HCT116 (cell line): Measurements from ENCODE around the gene NDC80. TPM values are rescaled to one million over a fixed set of nuclear protein-coding genes. Genes with fewer than 3 reads are reported as not detected.

Source experiments
- ATAC-seq: fragments of 200-7000 bp; cut with Tn5 transposase; 2 replicates; pipeline ENCODE4 v1.9.1; 2020; ENCODE audit warnings: mild to moderate bottlenecking, moderate library complexity
- BruUV-seq: library from RNA; stranded (reverse); fragments of 400-500 nt; replicated peaks from 2 replicates; lab custom pipeline; 2021; lab: Mats Ljungman, UMichigan
- CTCF ChIA-PET: fragments of 300-600 bp; sonication (Branson Sonifier 250); formaldehyde crosslinking; loops from one replicate; lab custom pipeline; 2021; ENCODE audit warnings: antibody characterized with exemption; lab: Charles Lee
- POLR2A ChIA-PET: fragments of 300-600, 350-600 bp; sonication (Branson Sonifier 250); formaldehyde crosslinking; loops from one replicate; lab custom pipeline; 2021; ENCODE audit warnings: antibody characterized with exemption; lab: Charles Lee
- RAD21 ChIA-PET, 2 experiments: fragments of 300-600 bp; sonication (Branson Sonifier 250); formaldehyde crosslinking; loops; one replicate each; lab custom pipeline; 2023; ENCODE audit warnings: low total read pairs in 2 of 2; ENCODE audit not compliant: uncharacterized antibody in 2 of 2, unreplicated experiment in 2 of 2, low non-redundant PET in 1 of 2; lab: Charles Lee
- DNase-seq: peaks from one replicate; pipeline ENCODE4 v3.0.0-alpha.2; 2010; ENCODE audit warnings: low read depth, low spot score
- H2AFZ ChIP-seq: fragments of 200-600 bp; shearing (Covaris generic), sonication (generic); 2 replicates; pipeline ENCODE4 v1.6.1; 2017; ENCODE audit warnings: low read depth, mixed run types, mixed read lengths, antibody characterized with exemption, low read length; ENCODE audit not compliant: poor library complexity, severe bottlenecking
- H3K27ac ChIP-seq: 2 replicates; pipeline ENCODE4 v1.5.1; 2012; ENCODE audit warnings: low read depth, low read length
- H3K27me3 ChIP-seq: fragments of 200-600 bp; sonication (generic); 2 replicates; pipeline ENCODE4 v1.6.1; 2016; ENCODE audit warnings: mixed run types, low read length, mixed read lengths; ENCODE audit not compliant: insufficient read depth
- H3K36me3 ChIP-seq, 2 experiments: fragments of 200-500 bp in 1 of 2; fragments of 200-600 bp in 1 of 2; sonication (Bioruptor generic) in 1 of 2; sonication (generic) in 1 of 2; 2 replicates each; pipeline versions ENCODE4 v1.5.1 to v1.6.1; 2014 to 2016; ENCODE audit warnings: low read length in 2 of 2, inconsistent platforms in 1 of 2, mixed read lengths in 1 of 2, mixed run types in 1 of 2; ENCODE audit not compliant: insufficient read depth in 2 of 2, control insufficient read depth in 1 of 2
- H3K4me1 ChIP-seq, 2 experiments: fragments of 200-600 bp in 1 of 2; sonication (generic) in 1 of 2; 2 replicates each; pipeline versions ENCODE4 v1.5.1 to v1.6.1; 2012 to 2017; ENCODE audit warnings: low read length in 2 of 2, inconsistent platforms in 1 of 2, mild to moderate bottlenecking in 1 of 2, mixed read lengths in 1 of 2, mixed run types in 1 of 2, moderate library complexity in 1 of 2; ENCODE audit not compliant: insufficient read depth in 2 of 2, control insufficient read depth in 1 of 2
- H3K4me2 ChIP-seq: fragments of 200-600 bp; sonication (generic); 2 replicates; pipeline ENCODE4 v1.6.1; 2017; ENCODE audit warnings: mixed run types, low read length, mixed read lengths
- H3K4me3 ChIP-seq, 2 experiments: fragments of 200-600 bp in 1 of 2; sonication (generic) in 1 of 2; replicated peaks in 1 of 2; 2 replicates each; pipeline ENCODE4 v1.5.1; 2011 to 2016; ENCODE audit warnings: low read length in 2 of 2, control low read depth in 1 of 2, low read depth in 1 of 2, mild to moderate bottlenecking in 1 of 2, mixed read lengths in 1 of 2, mixed run types in 1 of 2
- H3K79me2 ChIP-seq: fragments of 200-600 bp; sonication (generic); 2 replicates; pipeline ENCODE4 v1.6.1; 2017; ENCODE audit warnings: mild to moderate bottlenecking, mixed run types, low read length, moderate library complexity, mixed read lengths; ENCODE audit not compliant: insufficient read depth
- H3K9ac ChIP-seq: fragments of 200-600 bp; sonication (generic); 2 replicates; pipeline ENCODE4 v1.6.1; 2016; ENCODE audit warnings: low read length, mixed read lengths
- H3K9me2 ChIP-seq: fragments of 200-600 bp; sonication (generic), shearing (Covaris generic); 2 replicates; pipeline ENCODE4 v1.6.1; 2017; ENCODE audit warnings: mixed run types, mild to moderate bottlenecking, moderate library complexity; ENCODE audit not compliant: insufficient read depth
- H3K9me3 ChIP-seq, 2 experiments: fragments of 200-500 bp in 1 of 2; fragments of 200-600 bp in 1 of 2; sonication (Bioruptor generic) in 1 of 2; sonication (generic) in 1 of 2; 2 replicates each; pipeline ENCODE4 v1.6.1; 2014 to 2017; ENCODE audit warnings: low read length in 2 of 2, mixed read lengths in 2 of 2, inconsistent platforms in 1 of 2, low read depth in 1 of 2, mild to moderate bottlenecking in 1 of 2, mixed run types in 1 of 2, moderate library complexity in 1 of 2; ENCODE audit not compliant: control insufficient read depth in 1 of 2, insufficient read depth in 1 of 2
- H4K20me1 ChIP-seq: fragments of 200-600 bp; sonication (generic), shearing (Covaris generic); 2 replicates; pipeline ENCODE4 v1.6.1; 2017; ENCODE audit warnings: mixed run types, mild to moderate bottlenecking, moderate library complexity; ENCODE audit not compliant: insufficient read depth
- CBX3 ChIP-seq: IDR thresholded peaks from 2 replicates; pipeline ENCODE4 v1.6.1; 2012; ENCODE audit warnings: low read depth
- CTCF ChIP-seq, 3 experiments: fragments of 200-600 bp in 1 of 3; sonication (generic) in 1 of 3; IDR thresholded peaks in 2 of 3; conservative IDR thresholded peaks in 1 of 3; 2 replicates each; pipeline ENCODE4 v1.5.1; 2012 to 2017; ENCODE audit warnings: low read depth in 2 of 3, low read length in 2 of 3, antibody characterized with exemption in 1 of 3, borderline replicate concordance in 1 of 3, control low read depth in 1 of 3, mild to moderate bottlenecking in 1 of 3, mixed read lengths in 1 of 3, mixed run types in 1 of 3, moderate library complexity in 1 of 3; ENCODE audit not compliant: insufficient read depth in 1 of 3
- MAX ChIP-seq: IDR thresholded peaks from 2 replicates; pipeline ENCODE4 v1.6.1; 2012
- RAD21 ChIP-seq: IDR thresholded peaks from 2 replicates; pipeline ENCODE4 v1.6.1; 2012; ENCODE audit warnings: low read depth, mild to moderate bottlenecking
- SRF ChIP-seq: IDR thresholded peaks from 2 replicates; pipeline ENCODE4 v1.6.1; 2012; ENCODE audit warnings: low read depth
- ZFX ChIP-seq: fragments of 450-650 bp; IDR thresholded peaks from 2 replicates; pipeline ENCODE4 v1.6.1; 2017
- intact Hi-C: fragments of 100-400 bp; cut with micrococcal nuclease; formaldehyde crosslinking; loops from 2 replicates; pipeline ENCODE4 v1.10.0; 2022
- total RNA-seq: library from RNA; stranded (reverse); gene quantifications from one replicate; pipeline ENCODE4 v1.2.1, GENCODE V29; 2021; ENCODE audit not compliant: unreplicated experiment

NDC80 gene
- total RNA-seq, 1 experiment from 2014 or later, result 46.0 TPM

DNA sequence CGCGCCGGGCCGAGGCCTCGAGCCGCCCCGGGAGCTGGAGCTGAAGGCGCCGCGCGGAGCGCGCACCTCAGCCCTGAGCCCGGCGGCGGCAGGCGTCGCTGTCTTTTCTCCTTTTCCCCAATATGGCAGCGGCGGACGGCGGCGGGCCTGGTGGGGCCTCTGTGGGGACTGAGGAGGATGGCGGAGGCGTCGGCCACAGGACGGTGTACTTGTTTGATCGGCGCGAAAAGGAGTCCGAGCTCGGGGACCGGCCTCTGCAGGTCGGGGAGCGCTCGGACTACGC, 84.5 kb downstream of the NDC80 start:
- RAD21 ChIA-PET, result no interaction called here
- Histone ChIP-seq H2AFZ (no peak overlapping the region), H3K27me3 (no peaks in the 10 kb centered on the region), H3K9ac (peak overlapping the region; percentile 90), H3K36me3 (no peaks in the 10 kb centered on the region), H3K4me1 (peaks cover 30 to 42% of the 10 kb centered on the region in 2 experiments), H3K4me2 (peak overlapping the region; percentile 83), H3K79me2 (peaks cover 52% of the 10 kb centered on the region), H3K4me3 (peak overlapping the region; percentile 89 to 93), H3K9me3 (no peaks in the 10 kb centered on the region), H4K20me1 (peaks cover 17% of the 10 kb centered on the region; the same call in 1 of the 2 replicates), H3K9me2 (no peaks in the 10 kb centered on the region), H3K27ac (peak overlapping the region; percentile 93)
- CTCF ChIA-PET, result no interaction called here
- DNase-seq (peak; percentile 13), ATAC-seq (peak; percentile 46)
- no TSS peak for BruUV-seq
- TF ChIP-seq MAX (no peak), RAD21 (no peak), ZFX (peak; percentile 95)
- intact Hi-C loops, result loop anchor here (5.0 kb wide), 1 partner anchor 84 kb away; the partner anchor contains the start of genes METTL4 and NDC80
- POLR2A ChIA-PET, result interaction anchor here (1.0 to 1.1 kb wide), 2 partner anchors 13 to 49 kb away, joined by 3 to 4 read pairs; no protein-coding TSS in a partner anchor

DNA sequence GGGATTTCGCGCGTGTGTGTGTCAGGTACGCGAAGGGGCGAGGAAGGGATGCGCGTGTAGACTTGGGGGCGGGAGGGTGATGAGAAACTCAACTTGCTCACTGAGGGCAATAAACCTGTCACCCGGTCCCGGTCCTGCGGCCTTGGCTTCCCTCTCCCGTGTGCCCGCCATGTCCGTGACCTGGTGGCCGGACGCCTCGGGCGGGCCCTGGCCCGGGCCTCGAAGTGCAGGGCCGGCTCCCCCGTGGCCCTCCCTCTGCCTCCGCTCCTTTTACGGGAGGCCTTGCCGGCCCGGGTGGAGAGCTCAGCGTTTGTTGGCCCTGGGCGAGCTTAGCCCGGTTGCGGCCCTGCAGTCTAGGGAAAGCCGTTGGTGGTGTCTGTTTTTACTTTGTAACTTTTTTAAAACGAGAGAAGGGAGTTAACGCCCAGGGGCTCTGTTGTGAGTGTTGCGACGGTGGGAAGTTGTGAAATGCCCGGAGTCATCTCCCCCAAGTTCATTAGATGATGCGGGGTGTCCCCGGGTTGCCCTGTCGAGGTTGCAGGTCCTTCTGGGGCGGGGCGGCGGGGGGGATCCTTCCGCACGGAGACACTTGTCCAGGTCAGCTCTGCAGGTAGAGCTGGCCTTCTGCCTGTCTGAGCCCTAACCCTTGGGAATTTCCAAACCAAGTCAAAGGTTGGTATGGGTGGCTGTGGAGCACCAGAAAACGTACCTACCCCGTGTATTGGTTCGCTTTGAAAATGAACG, 85.1 kb downstream of the NDC80 start:
- intact Hi-C loops, result loop anchor here (5.0 kb wide), 1 partner anchor 84 kb away; the partner anchor contains the start of genes METTL4 and NDC80

More for the DNA sequence above, 85.1 kb downstream of the NDC80 start:
- Histone ChIP-seq H3K4me2 (peak overlapping the region; percentile 83), H4K20me1 (peaks cover 17% of the 10 kb centered on the region; the same call in 1 of the 2 replicates), H3K9me3 (no peaks in the 10 kb centered on the region), H3K4me1 (peaks cover 30 to 42% of the 10 kb centered on the region in 2 experiments), H3K79me2 (peaks cover 57% of the 10 kb centered on the region), H3K27me3 (no peaks in the 10 kb centered on the region), H3K36me3 (no peaks in the 10 kb centered on the region), H3K27ac (peak overlapping the region; percentile 93), H3K9me2 (no peaks in the 10 kb centered on the region), H3K9ac (peak overlapping the region; percentile 90), H2AFZ (no peak overlapping the region), H3K4me3 (peak overlapping the region; percentile 89 to 93)
- RAD21 ChIA-PET, result no interaction called here
- BruUV-seq, result TSS peak; percentile 51
- POLR2A ChIA-PET, result interaction anchor here (1.0 kb wide), 1 partner anchor 12 kb away, joined by 3 read pairs; no protein-coding TSS in a partner anchor
- TF ChIP-seq SRF (no peak), ZFX (peak; percentile 42), CBX3 (no peak), CTCF (IDR thresholded peaks at IDR 0.05 in 2 of 3, conservative IDR thresholded peaks at IDR 0.05 in 1 of 3; ENCODE audit: borderline replicate concordance in 1 of 3, insufficient read depth in 1 of 3, low read depth in 2 of 3, low read length in 2 of 3) (no peak)
- CTCF ChIA-PET, result no interaction called here
- DNase-seq (no peak), ATAC-seq (peak; percentile 20)
